ENCODE measurements around the gene CLPTM1. TPM values are rescaled to one million over a fixed set of nuclear protein-coding genes. Genes with fewer than 3 reads are reported as not detected.

CLPTM1 gene
- total and polyA plus RNA-seq, 9 of the 15 experiments (the other 6 are each of a cell fraction or from before 2014, with no cell fraction given): 0.37 to 96.0 (median 27.5) TPM

DNA sequence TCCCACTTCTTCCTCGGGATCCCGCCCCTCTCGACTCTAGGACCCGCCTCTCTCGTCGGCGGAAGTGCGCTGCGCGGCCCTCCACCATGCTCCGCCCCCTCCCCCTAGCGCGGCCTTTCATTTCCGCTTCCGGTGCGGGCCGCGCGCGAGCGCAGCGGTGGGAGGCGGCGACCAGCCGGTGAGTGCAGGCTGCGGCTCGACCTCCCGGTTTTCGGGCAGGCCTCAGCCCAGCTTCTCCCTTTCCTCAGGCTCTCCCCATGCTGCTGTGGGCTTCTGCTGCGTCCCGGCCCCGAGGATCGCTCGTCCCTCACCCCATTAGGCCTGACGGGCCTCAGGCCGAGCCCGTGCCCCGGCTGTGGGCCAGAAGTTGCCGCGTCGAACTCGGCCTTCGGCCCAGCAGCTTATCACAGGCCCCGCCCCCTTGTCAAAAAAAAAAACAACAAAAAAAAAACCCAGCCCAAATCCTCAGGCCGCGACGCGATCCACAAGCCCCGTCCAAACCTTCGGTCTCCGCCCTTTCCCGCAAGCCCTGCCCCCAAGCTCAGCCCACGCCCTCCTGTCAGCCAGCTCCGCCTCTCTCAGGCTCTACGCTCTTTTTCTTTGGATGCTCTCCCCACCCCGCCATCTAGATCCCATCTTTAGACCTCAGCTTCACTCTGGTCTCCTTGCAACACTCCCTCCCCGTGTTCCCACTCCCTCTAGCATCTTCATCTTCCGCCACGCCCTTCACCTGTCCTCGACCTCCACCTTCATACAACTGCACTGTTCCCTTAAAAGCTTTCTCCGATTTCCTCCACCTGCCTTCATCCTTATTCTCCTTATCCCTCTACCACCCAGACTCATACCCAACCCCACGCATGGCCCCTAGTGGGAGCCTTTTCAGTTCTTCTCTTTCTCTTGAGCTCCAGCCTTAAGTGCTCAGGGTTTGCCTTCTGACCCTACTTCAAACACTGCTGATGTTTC is 84.0 kb downstream of the CLPTM1 start, which contains the start of gene CLASRP (continued):
- TF ChIP-seq ZNF695 (CRISPR knock-in tag; IDR thresholded peaks at IDR 0.05): no peak
- TF ChIP-seq ZNF239 (CRISPR knock-in tag; IDR thresholded peaks at IDR 0.05): no peak
- no peak for TF ChIP-seq NR2F6 (CRISPR knock-in tag; IDR thresholded peaks at IDR 0.05)
- TF ChIP-seq YY1 (IDR thresholded peaks at IDR 0.05; ENCODE audit: borderline replicate concordance in 1 of 3, control insufficient read depth in 1 of 3, extremely low read depth in 1 of 3, insufficient read depth in 3 of 3, insufficient read length in 1 of 3, insufficient replicate concordance in 2 of 3, low read depth in 1 of 3, low read length in 2 of 3): no peak
- no peak for TF ChIP-seq ZNF133 (CRISPR knock-in tag; IDR thresholded peaks at IDR 0.05)
- no peak for TF ChIP-seq HOXB6 (CRISPR knock-in tag; IDR thresholded peaks at IDR 0.05; ENCODE audit: borderline replicate concordance)
- no peak; the same call in 1 of the 2 replicates for TF ChIP-seq NR2C2 (CRISPR knock-in tag; IDR thresholded peaks at IDR 0.05)
- TF ChIP-seq NR2C2 (tag; IDR thresholded peaks at IDR 0.05): peak; percentile 98
- peak; percentile 85 to 87 for TF ChIP-seq NRF1 (conservative IDR thresholded peaks at IDR 0.05 in 1 of 2, IDR thresholded peaks at IDR 0.05 in 1 of 2)
- TF ChIP-seq, protein P1, sequence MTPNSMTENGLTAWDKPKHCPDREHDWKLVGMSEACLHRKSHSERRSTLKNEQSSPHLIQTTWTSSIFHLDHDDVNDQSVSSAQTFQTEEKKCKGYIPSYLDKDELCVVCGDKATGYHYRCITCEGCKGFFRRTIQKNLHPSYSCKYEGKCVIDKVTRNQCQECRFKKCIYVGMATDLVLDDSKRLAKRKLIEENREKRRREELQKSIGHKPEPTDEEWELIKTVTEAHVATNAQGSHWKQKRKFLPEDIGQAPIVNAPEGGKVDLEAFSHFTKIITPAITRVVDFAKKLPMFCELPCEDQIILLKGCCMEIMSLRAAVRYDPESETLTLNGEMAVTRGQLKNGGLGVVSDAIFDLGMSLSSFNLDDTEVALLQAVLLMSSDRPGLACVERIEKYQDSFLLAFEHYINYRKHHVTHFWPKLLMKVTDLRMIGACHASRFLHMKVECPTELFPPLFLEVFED (CRISPR knock-in tag; conservative IDR thresholded peaks at IDR 0.05): peak; percentile 67; the same call in 1 of the 2 replicates
- no peak for TF ChIP-seq SIRT6 (IDR thresholded peaks at IDR 0.05; ENCODE audit: low read depth, low read length)
- no peak; the same call in 1 of the 2 replicates for TF ChIP-seq ZNF121 (CRISPR knock-in tag; conservative IDR thresholded peaks at IDR 0.05)
- TF ChIP-seq CREM (IDR thresholded peaks at IDR 0.05; ENCODE audit: low read depth): peak; percentile 79
- TF ChIP-seq, protein P2, sequence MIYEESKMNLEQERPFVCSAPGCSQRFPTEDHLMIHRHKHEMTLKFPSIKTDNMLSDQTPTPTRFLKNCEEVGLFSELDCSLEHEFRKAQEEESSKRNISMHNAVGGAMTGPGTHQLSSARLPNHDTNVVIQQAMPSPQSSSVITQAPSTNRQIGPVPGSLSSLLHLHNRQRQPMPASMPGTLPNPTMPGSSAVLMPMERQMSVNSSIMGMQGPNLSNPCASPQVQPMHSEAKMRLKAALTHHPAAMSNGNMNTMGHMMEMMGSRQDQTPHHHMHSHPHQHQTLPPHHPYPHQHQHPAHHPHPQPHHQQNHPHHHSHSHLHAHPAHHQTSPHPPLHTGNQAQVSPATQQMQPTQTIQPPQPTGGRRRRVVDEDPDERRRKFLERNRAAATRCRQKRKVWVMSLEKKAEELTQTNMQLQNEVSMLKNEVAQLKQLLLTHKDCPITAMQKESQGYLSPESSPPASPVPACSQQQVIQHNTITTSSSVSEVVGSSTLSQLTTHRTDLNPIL (CRISPR knock-in tag; IDR thresholded peaks at IDR 0.05): no peak
- TF ChIP-seq RFX1 (IDR thresholded peaks at IDR 0.05): no peak
- TF ChIP-seq ZNF561 (CRISPR knock-in tag; conservative IDR thresholded peaks at IDR 0.05): no peak
- TF ChIP-seq HNRNPH1 (optimal IDR thresholded peaks at IDR 0.05; ENCODE audit: low read depth, low read length): no peak
- TF ChIP-seq LCOR (CRISPR knock-in tag; IDR thresholded peaks at IDR 0.05): peak; percentile 55; the same call in 1 of the 2 replicates
- TF ChIP-seq ZNF197 (CRISPR knock-in tag; IDR thresholded peaks at IDR 0.05; ENCODE audit: low read depth): no peak
- TF ChIP-seq RBM22 (IDR thresholded peaks at IDR 0.05; ENCODE audit: low read depth, low read length, poor library complexity, severe bottlenecking): no peak
- no peak for TF ChIP-seq ZKSCAN8 (CRISPR knock-in tag; IDR thresholded peaks at IDR 0.05)
- 0 out of 2 replicates have a peak, but pooled peaks have one; percentile 21 for TF ChIP-seq SMARCE1 (IDR thresholded peaks at IDR 0.05)
- TF ChIP-seq, protein P3, sequence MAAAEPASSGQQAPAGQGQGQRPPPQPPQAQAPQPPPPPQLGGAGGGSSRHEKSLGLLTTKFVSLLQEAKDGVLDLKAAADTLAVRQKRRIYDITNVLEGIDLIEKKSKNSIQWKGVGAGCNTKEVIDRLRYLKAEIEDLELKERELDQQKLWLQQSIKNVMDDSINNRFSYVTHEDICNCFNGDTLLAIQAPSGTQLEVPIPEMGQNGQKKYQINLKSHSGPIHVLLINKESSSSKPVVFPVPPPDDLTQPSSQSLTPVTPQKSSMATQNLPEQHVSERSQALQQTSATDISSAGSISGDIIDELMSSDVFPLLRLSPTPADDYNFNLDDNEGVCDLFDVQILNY (CRISPR knock-in tag; IDR thresholded peaks at IDR 0.05): no peak
- TF ChIP-seq CHD2 (IDR thresholded peaks at IDR 0.05; ENCODE audit: low read depth, low read length): no peak
- TF ChIP-seq ZNF143 (CRISPR knock-in tag; IDR thresholded peaks at IDR 0.05): no peak
- no peak for TF ChIP-seq ZNF134 (CRISPR knock-in tag; conservative IDR thresholded peaks at IDR 0.05)

All from K562 (cell line).